ENCODE data around the gene IL22RA1.

IL22RA1 gene

GRCh38 chr1:24177161-24177560 is 34.2 kb upstream of the IL22RA1 start:
- no peaks in the 10 kb centered on the region for H3K9me3 ChIP-seq (ENCODE audit: control insufficient read depth, insufficient read depth, low read length)
- H3K9ac ChIP-seq (ENCODE audit: low read depth, low read length): no peak overlapping the region
- no peaks in the 10 kb centered on the region for H3K4me1 ChIP-seq (ENCODE audit: insufficient read depth, low read length)
- no peaks in the 10 kb centered on the region for H3K36me3 ChIP-seq (ENCODE audit: insufficient read depth, low read length)

GRCh38 chr1:24175033-24175755 is 32.3 kb upstream of the IL22RA1 start:
- no peaks in the 10 kb centered on the region for H3K9me3 ChIP-seq (ENCODE audit: control insufficient read depth, insufficient read depth, low read length)
- no peaks in the 10 kb centered on the region for H3K4me1 ChIP-seq (ENCODE audit: insufficient read depth, low read length)
- no peaks in the 10 kb centered on the region for H3K36me3 ChIP-seq (ENCODE audit: insufficient read depth, low read length)
- H3K9ac ChIP-seq (ENCODE audit: low read depth, low read length): no peak overlapping the region

GRCh38 chr1:24173638-24174575 is 31.0 kb upstream of the IL22RA1 start:
- no peaks in the 10 kb centered on the region for H3K36me3 ChIP-seq (ENCODE audit: insufficient read depth, low read length)
- H3K9me3 ChIP-seq (ENCODE audit: control insufficient read depth, insufficient read depth, low read length): no peaks in the 10 kb centered on the region
- H3K4me1 ChIP-seq (ENCODE audit: insufficient read depth, low read length): no peaks in the 10 kb centered on the region
- H3K9ac ChIP-seq (ENCODE audit: low read depth, low read length): no peak overlapping the region

- Histone ChIP-seq H3K9me3 (ENCODE audit: control insufficient read depth, insufficient read depth, low read length) (no peaks in the 10 kb centered on the region), H3K36me3 (ENCODE audit: insufficient read depth, low read length) (no peaks in the 10 kb centered on the region), H3K9ac (ENCODE audit: low read depth, low read length) (no peak overlapping the region), H3K4me1 (ENCODE audit: insufficient read depth, low read length) (no peaks in the 10 kb centered on the region)
Observed at GRCh38 chr1:24172598-24172997, 29.7 kb upstream of the IL22RA1 start.

GRCh38 chr1:24169286-24169685 is 26.3 kb upstream of the IL22RA1 start:
- H3K4me1 ChIP-seq (ENCODE audit: insufficient read depth, low read length): no peaks in the 10 kb centered on the region
- H3K9ac ChIP-seq (ENCODE audit: low read depth, low read length): no peak overlapping the region
- H3K9me3 ChIP-seq (ENCODE audit: control insufficient read depth, insufficient read depth, low read length): no peaks in the 10 kb centered on the region
- peaks cover 5% of the 10 kb centered on the region for H3K36me3 ChIP-seq (ENCODE audit: insufficient read depth, low read length)

GRCh38 chr1:24168245-24168644 is 25.3 kb upstream of the IL22RA1 start:
- no peaks in the 10 kb centered on the region for H3K4me1 ChIP-seq (ENCODE audit: insufficient read depth, low read length)
- H3K36me3 ChIP-seq (ENCODE audit: insufficient read depth, low read length): peaks cover 7% of the 10 kb centered on the region
- no peaks in the 10 kb centered on the region for H3K9me3 ChIP-seq (ENCODE audit: control insufficient read depth, insufficient read depth, low read length)
- H3K9ac ChIP-seq (ENCODE audit: low read depth, low read length): no peak overlapping the region

- no peaks in the 10 kb centered on the region for H3K9me3 ChIP-seq (ENCODE audit: control insufficient read depth, insufficient read depth, low read length)
- peaks cover 7% of the 10 kb centered on the region for H3K36me3 ChIP-seq (ENCODE audit: insufficient read depth, low read length)
- no peak overlapping the region for H3K9ac ChIP-seq (ENCODE audit: low read depth, low read length)
- H3K4me1 ChIP-seq (ENCODE audit: insufficient read depth, low read length): no peaks in the 10 kb centered on the region
Observed at GRCh38 chr1:24167008-24167407, 24.1 kb upstream of the IL22RA1 start.

- H3K36me3 ChIP-seq (ENCODE audit: insufficient read depth, low read length): peaks cover 7% of the 10 kb centered on the region
Observed at GRCh38 chr1:24165500-24165899, 22.6 kb upstream of the IL22RA1 start.

GRCh38 chr1:24164004-24164403 is 21.1 kb upstream of the IL22RA1 start:
- no peaks in the 10 kb centered on the region for H3K4me1 ChIP-seq (ENCODE audit: insufficient read depth, low read length)
- H3K9ac ChIP-seq (ENCODE audit: low read depth, low read length): no peak overlapping the region
- no peaks in the 10 kb centered on the region for H3K9me3 ChIP-seq (ENCODE audit: control insufficient read depth, insufficient read depth, low read length)
- peaks cover 7% of the 10 kb centered on the region for H3K36me3 ChIP-seq (ENCODE audit: insufficient read depth, low read length)

More at GRCh38 chr1:24165500-24165899, 22.6 kb upstream of the IL22RA1 start:
- H3K9me3 ChIP-seq (ENCODE audit: control insufficient read depth, insufficient read depth, low read length): no peaks in the 10 kb centered on the region
- no peak overlapping the region for H3K9ac ChIP-seq (ENCODE audit: low read depth, low read length)
- H3K4me1 ChIP-seq (ENCODE audit: insufficient read depth, low read length): no peaks in the 10 kb centered on the region

GRCh38 chr1:24162201-24162600 is 19.3 kb upstream of the IL22RA1 start:
- Histone ChIP-seq H3K9ac (ENCODE audit: low read depth, low read length) (no peak overlapping the region), H3K9me3 (ENCODE audit: control insufficient read depth, insufficient read depth, low read length) (no peaks in the 10 kb centered on the region), H3K4me1 (ENCODE audit: insufficient read depth, low read length) (no peaks in the 10 kb centered on the region), H3K36me3 (ENCODE audit: insufficient read depth, low read length) (peaks cover 7% of the 10 kb centered on the region)

GRCh38 chr1:24161270-24161669 is 18.3 kb upstream of the IL22RA1 start:
- Histone ChIP-seq H3K4me1 (ENCODE audit: insufficient read depth, low read length) (no peaks in the 10 kb centered on the region), H3K36me3 (ENCODE audit: insufficient read depth, low read length) (peaks cover 7% of the 10 kb centered on the region)

GRCh38 chr1:24159366-24159765 is 16.4 kb upstream of the IL22RA1 start:
- Histone ChIP-seq H3K36me3 (ENCODE audit: insufficient read depth, low read length) (peaks cover 2% of the 10 kb centered on the region; the same call in 1 of the 2 replicates), H3K9ac (ENCODE audit: low read depth, low read length) (no peak overlapping the region)

More at GRCh38 chr1:24161270-24161669, 18.3 kb upstream of the IL22RA1 start:
- H3K9ac ChIP-seq (ENCODE audit: low read depth, low read length): no peak overlapping the region
- no peaks in the 10 kb centered on the region for H3K9me3 ChIP-seq (ENCODE audit: control insufficient read depth, insufficient read depth, low read length)

GRCh38 chr1:24157918-24158481 is 15.1 kb upstream of the IL22RA1 start:
- Histone ChIP-seq H3K36me3 (ENCODE audit: insufficient read depth, low read length) (no peaks in the 10 kb centered on the region; the same call in 1 of the 2 replicates), H3K9ac (ENCODE audit: low read depth, low read length) (no peak overlapping the region), H3K4me1 (ENCODE audit: insufficient read depth, low read length) (no peaks in the 10 kb centered on the region; the same call in 1 of the 2 replicates), H3K9me3 (ENCODE audit: control insufficient read depth, insufficient read depth, low read length) (no peaks in the 10 kb centered on the region)

More at GRCh38 chr1:24159366-24159765, 16.4 kb upstream of the IL22RA1 start:
- Histone ChIP-seq H3K9me3 (ENCODE audit: control insufficient read depth, insufficient read depth, low read length) (no peaks in the 10 kb centered on the region), H3K4me1 (ENCODE audit: insufficient read depth, low read length) (no peaks in the 10 kb centered on the region; the same call in 1 of the 2 replicates)

- peaks cover 3% of the 10 kb centered on the region; the same call in 1 of the 2 replicates for H3K4me1 ChIP-seq (ENCODE audit: insufficient read depth, low read length)
- no peak overlapping the region for H3K9ac ChIP-seq (ENCODE audit: low read depth, low read length)
- no peaks in the 10 kb centered on the region; the same call in 1 of the 2 replicates for H3K36me3 ChIP-seq (ENCODE audit: insufficient read depth, low read length)
- H3K9me3 ChIP-seq (ENCODE audit: control insufficient read depth, insufficient read depth, low read length): no peaks in the 10 kb centered on the region
Observed at GRCh38 chr1:24156542-24157260, 13.8 kb upstream of the IL22RA1 start.
